GM23248 (cell line): ENCODE measurements around the gene PHRF1. TPM values are rescaled to one million over a fixed set of nuclear protein-coding genes. Genes with fewer than 3 reads are reported as not detected.

Source experiments
- DNase-seq: peaks from one replicate; pipeline ENCODE4 v3.0.0-alpha.2; 2015
- H2AFZ ChIP-seq: fragments of 200-600 bp; sonication (generic); 2 replicates; pipeline ENCODE4 v1.6.1; 2016; ENCODE audit warnings: antibody characterized with exemption
- H3F3A ChIP-seq: fragments of 200-600 bp; sonication (generic); 2 replicates; pipeline ENCODE4 v1.6.1; 2016; ENCODE audit warnings: mild to moderate bottlenecking, antibody characterized with exemption, mixed run types; ENCODE audit not compliant: insufficient read depth
- H3K27ac ChIP-seq: fragments of 200-600 bp; sonication (generic); 2 replicates; pipeline ENCODE4 v1.5.1; 2016; ENCODE audit warnings: mild to moderate bottlenecking
- H3K27me3 ChIP-seq: fragments of 200-600 bp; sonication (generic); replicated peaks from 2 replicates; pipeline ENCODE4 v1.6.1; 2016; ENCODE audit warnings: mild to moderate bottlenecking; ENCODE audit not compliant: insufficient read depth
- H3K36me3 ChIP-seq: fragments of 200-600 bp; sonication (generic); 2 replicates; pipeline ENCODE4 v1.6.1; 2016; ENCODE audit warnings: low read depth, mild to moderate bottlenecking
- H3K4me1 ChIP-seq: fragments of 200-600 bp; sonication (generic); 2 replicates; pipeline ENCODE4 v1.6.1; 2016; ENCODE audit warnings: mild to moderate bottlenecking; ENCODE audit not compliant: insufficient read depth
- H3K4me2 ChIP-seq: fragments of 200-600 bp; sonication (generic); one replicate; pipeline ENCODE4 v1.6.1; 2016; ENCODE audit warnings: mild to moderate bottlenecking; ENCODE audit not compliant: unreplicated experiment
- H3K4me3 ChIP-seq: fragments of 200-600 bp; sonication (generic); 2 replicates; pipeline ENCODE4 v1.5.1; 2016; ENCODE audit warnings: mild to moderate bottlenecking
- H3K79me2 ChIP-seq: fragments of 200-600 bp; sonication (generic); 2 replicates; pipeline ENCODE4 v1.6.1; 2016; ENCODE audit warnings: mild to moderate bottlenecking; ENCODE audit not compliant: insufficient read depth
- H3K9ac ChIP-seq: fragments of 200-600 bp; sonication (generic); 2 replicates; pipeline ENCODE4 v1.6.1; 2016; ENCODE audit warnings: mild to moderate bottlenecking
- H3K9me2 ChIP-seq: fragments of 200-600 bp; sonication (generic); 2 replicates; pipeline ENCODE4 v1.6.1; 2016; ENCODE audit warnings: mixed run types, mild to moderate bottlenecking, moderate library complexity; ENCODE audit not compliant: insufficient read depth
- H3K9me3 ChIP-seq: fragments of 200-600 bp; sonication (generic); one replicate; pipeline ENCODE4 v1.6.1; 2017; ENCODE audit warnings: low read depth
- H4K20me1 ChIP-seq: fragments of 200-600 bp; sonication (generic); 2 replicates; pipeline ENCODE4 v1.6.0; 2016; ENCODE audit not compliant: insufficient read depth
- EZH2 ChIP-seq: fragments of 200-600 bp; sonication (generic); IDR thresholded peaks from 2 replicates; pipeline ENCODE4 v1.6.1; 2018; ENCODE audit warnings: antibody characterized with exemption, mild to moderate bottlenecking; ENCODE audit not compliant: insufficient read depth, poor library complexity, severe bottlenecking
- EZH2phosphoT487 ChIP-seq: fragments of 200-600 bp; sonication (generic); IDR thresholded peaks from 2 replicates; pipeline ENCODE4 v1.6.1; 2018; ENCODE audit warnings: antibody characterized with exemption, moderate library complexity, mild to moderate bottlenecking, low read depth; ENCODE audit not compliant: insufficient read depth
- WGBS, 2 experiments: methylation state at CpG; one replicate each; pipeline ENCODE4 v1.1.6; 2015 to 2017; ENCODE audit warnings: low lambda C conversion rate in 2 of 2, low coverage in 1 of 2; ENCODE audit errors: missing lambda C conversion rate in 2 of 2; 5-methylcytosine and 5-hydroxymethylcytosine counted together
- in situ Hi-C: fragments of 300-500 bp; cut with MboI; formaldehyde crosslinking; loops from 2 replicates; pipeline ENCODE4 v1.15.0; 2020
- polyA plus RNA-seq: library from polyadenylated mRNA; unstranded; fragments of >200 nt; fragmentation: Nextera tagmentation; extraction: Ambion mirVana; gene quantifications from 2 replicates; pipeline ENCODE4 v1.2.1, GENCODE V29; 2016
- total RNA-seq: library from RNA; depleted of rRNA; stranded (reverse); fragments of >200 nt; shearing (Covaris generic); gene quantifications from 2 replicates; pipeline ENCODE4 v1.2.3, GENCODE V29; 2014

The PHRF1 gene
- total and polyA plus RNA-seq, 2 experiments from 2014 or later = 10.9 to 27.7 TPM

DNA sequence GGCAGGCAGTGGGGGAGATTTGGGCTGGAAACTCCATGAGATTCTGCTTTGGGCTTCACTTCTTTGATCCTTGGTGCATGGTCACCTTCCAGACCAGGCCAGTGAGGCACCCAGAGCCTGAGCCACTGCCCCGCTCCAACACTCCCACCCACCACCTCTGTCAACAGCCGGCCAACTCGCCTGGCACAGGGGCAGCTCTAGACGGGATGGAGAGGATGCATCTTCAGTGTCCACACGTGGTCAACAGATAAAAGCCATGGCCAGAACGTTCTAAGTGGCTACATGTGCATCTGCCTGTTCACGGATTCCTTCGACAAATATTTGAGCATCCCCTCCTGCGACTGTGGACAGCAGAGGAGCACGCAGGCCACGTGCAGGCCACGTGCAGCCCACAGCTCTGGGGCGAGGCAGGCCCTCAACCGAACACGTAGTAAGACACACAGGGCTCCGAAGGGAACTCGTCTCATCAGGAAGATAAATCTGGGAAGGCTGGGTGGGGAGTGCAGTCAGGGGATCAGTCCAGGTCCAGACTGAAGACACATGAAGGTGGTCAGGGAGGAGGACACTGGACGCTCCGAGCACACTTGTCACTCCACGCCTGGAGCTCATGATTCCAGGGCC, 37.7 kb upstream of the PHRF1 start:
- no peak for DNase-seq
- Histone ChIP-seq H2AFZ (no peak overlapping the region), H3K27ac (no peak overlapping the region), H3K4me3 (no peak overlapping the region), H3K9ac (no peak overlapping the region), H3K27me3 (no peaks in the 10 kb centered on the region), H3K4me2 (no peak overlapping the region), H3K9me2 (no peaks in the 10 kb centered on the region), H3K36me3 (no peaks in the 10 kb centered on the region), H3K4me1 (no peaks in the 10 kb centered on the region), H4K20me1 (no peaks in the 10 kb centered on the region), H3K79me2 (peaks cover 14% of the 10 kb centered on the region), H3F3A (0 out of 2 replicates have a peak, but pooled peaks cover 5% of the 10 kb centered on the region), H3K9me3 (no peaks in the 10 kb centered on the region)
- in situ Hi-C loops = no loop called here
- TF ChIP-seq EZH2 (no peak), EZH2phosphoT487 (no peak)
- WGBS, 2 experiments = 90 to 92% methylated on average over 19 to 20 of the region's 20 CpGs

DNA sequence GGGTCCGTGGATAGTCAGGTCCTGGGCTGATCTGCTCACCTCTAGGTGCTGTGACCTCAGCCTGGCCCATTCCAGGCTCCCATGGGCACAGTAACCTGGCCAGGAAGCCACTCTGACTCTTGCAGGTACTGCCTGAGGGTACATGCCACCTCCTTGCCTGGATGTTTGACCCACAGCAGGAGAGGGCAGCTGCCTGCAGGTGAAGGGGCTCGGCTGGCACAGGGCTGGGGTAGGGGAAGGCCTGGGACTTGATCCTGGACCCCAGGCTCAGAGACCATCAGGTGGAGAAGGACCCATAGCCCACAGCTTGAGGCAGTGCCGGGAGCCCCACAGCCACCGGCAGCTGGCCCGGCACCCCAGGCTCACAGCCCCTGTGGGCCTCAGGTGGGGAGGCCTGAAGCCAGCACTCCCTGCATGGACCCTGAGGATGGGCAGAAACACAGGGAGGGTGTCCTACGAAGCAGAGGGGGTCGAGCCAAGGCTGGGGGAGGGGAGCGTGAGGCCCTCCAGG, 36.2 kb upstream of the PHRF1 start:
- H3K4me3 ChIP-seq = no peak overlapping the region
- in situ Hi-C loops = no loop called here
- TF ChIP-seq EZH2 = no peak
- no peak for TF ChIP-seq EZH2phosphoT487

DNA sequence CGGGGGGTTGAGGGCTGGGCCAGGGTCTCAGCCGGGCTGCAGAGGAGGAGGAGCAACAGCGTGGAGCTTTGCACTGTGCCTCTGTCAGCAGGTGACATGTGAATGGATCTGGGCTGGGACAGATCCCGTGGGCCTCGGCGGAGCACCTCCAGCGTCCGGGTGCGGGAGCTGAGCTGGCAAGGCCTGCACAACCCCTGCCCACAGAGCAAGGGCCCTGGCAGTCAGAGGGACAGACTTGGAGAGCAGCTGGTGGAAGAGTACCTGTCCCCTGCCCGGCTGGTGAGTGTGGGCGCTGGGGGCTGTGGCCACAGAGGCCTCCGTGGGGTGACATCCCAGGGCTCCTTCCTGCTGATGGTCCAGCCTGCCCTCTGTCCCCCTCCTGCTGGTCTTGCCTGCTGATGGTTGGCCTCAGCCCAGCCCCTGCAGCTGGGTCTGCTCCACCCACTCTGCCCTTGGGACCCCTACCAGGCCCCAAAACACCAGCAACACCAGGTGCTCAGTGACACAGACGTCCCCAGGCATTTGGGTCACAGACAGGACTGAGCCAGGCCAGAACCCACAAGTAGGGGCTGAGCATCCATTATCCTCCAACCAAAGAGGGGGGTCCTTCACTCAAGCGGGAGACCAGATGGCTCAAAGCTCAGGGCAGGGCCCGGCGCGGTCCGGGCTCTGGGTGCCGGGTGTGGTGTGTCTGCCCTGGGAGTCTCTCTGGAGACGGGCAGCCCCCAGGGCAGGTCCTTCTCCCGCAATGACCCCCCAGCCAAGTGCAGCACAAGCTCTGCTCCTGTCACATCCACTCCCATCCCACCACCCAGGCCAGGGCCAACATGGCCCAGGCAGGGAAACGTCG, 35.5 kb upstream of the PHRF1 start:
- no peak overlapping the region for H3K4me3 ChIP-seq
- H4K20me1 ChIP-seq = no peaks in the 10 kb centered on the region
- 82 to 84% methylated on average over 17 to 23 of the region's 23 CpGs for WGBS, 2 experiments
- H3K9me3 ChIP-seq = no peaks in the 10 kb centered on the region
- no peaks in the 10 kb centered on the region for H3K9me2 ChIP-seq
- no peak for DNase-seq
- in situ Hi-C loops = no loop called here
- H3K79me2 ChIP-seq = no peaks in the 10 kb centered on the region
- no peak overlapping the region for H3K27ac ChIP-seq
- no peak overlapping the region for H3K4me2 ChIP-seq
- H2AFZ ChIP-seq = no peak overlapping the region
- no peaks in the 10 kb centered on the region for H3K27me3 ChIP-seq
- 0 out of 2 replicates have a peak, but pooled peaks cover 5% of the 10 kb centered on the region for H3F3A ChIP-seq
- TF ChIP-seq EZH2 (no peak), EZH2phosphoT487 (no peak)
- no peaks in the 10 kb centered on the region for H3K4me1 ChIP-seq
- H3K36me3 ChIP-seq = no peaks in the 10 kb centered on the region
- no peak overlapping the region for H3K9ac ChIP-seq

More for the DNA sequence above, 36.2 kb upstream of the PHRF1 start:
- no peak overlapping the region for H3K9ac ChIP-seq
- H3F3A ChIP-seq = 0 out of 2 replicates have a peak, but pooled peaks cover 5% of the 10 kb centered on the region
- H4K20me1 ChIP-seq = no peaks in the 10 kb centered on the region
- DNase-seq = no peak
- no peaks in the 10 kb centered on the region for H3K27me3 ChIP-seq
- no peak overlapping the region for H3K27ac ChIP-seq
- WGBS, 2 experiments = 88 to 91% methylated on average over 8 of the region's 8 CpGs
- no peaks in the 10 kb centered on the region for H3K4me1 ChIP-seq
- H3K9me2 ChIP-seq = no peaks in the 10 kb centered on the region
- no peak overlapping the region for H2AFZ ChIP-seq
- no peaks in the 10 kb centered on the region for H3K79me2 ChIP-seq
- H3K4me2 ChIP-seq = no peak overlapping the region
- H3K36me3 ChIP-seq = no peaks in the 10 kb centered on the region
- no peaks in the 10 kb centered on the region for H3K9me3 ChIP-seq

DNA sequence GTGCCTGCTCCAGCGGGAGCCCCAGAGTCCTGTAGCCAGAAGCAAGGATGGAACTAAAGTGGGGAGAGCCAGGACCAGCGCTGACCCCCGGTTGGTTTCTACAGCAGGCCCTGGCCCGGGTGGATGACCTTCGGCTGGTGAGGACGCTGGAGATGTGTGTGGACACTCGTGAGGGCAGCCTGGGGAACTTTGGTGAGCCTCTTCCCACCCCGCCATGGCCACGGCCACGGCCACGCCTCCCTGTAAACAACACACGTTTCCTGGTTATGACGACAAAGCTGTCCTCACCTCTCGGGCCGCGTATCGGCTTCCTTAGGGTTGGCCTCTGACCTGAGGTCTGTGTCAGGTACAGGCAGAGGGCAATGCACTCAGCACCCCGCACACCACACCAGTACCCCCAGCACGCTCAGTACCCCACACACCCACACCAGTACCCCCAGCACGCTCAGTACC, 34.8 kb upstream of the PHRF1 start:
- no peak for DNase-seq
- no peak for TF ChIP-seq EZH2phosphoT487
- TF ChIP-seq EZH2 = no peak
- H3K27ac ChIP-seq = no peak overlapping the region
- in situ Hi-C loops = no loop called here
- H3K27me3 ChIP-seq = no peaks in the 10 kb centered on the region
- no peaks in the 10 kb centered on the region for H3K9me3 ChIP-seq
- no peaks in the 10 kb centered on the region for H3K79me2 ChIP-seq
- no peak overlapping the region for H3K4me2 ChIP-seq
- no peak overlapping the region for H3K9ac ChIP-seq
- no peaks in the 10 kb centered on the region for H4K20me1 ChIP-seq
- H3F3A ChIP-seq = 0 out of 2 replicates have a peak, but pooled peaks cover 5% of the 10 kb centered on the region
- 82 to 86% methylated on average over 18 to 20 of the region's 20 CpGs for WGBS, 2 experiments
- no peaks in the 10 kb centered on the region for H3K4me1 ChIP-seq
- H3K9me2 ChIP-seq = no peaks in the 10 kb centered on the region
- no peak overlapping the region for H2AFZ ChIP-seq
- no peak overlapping the region for H3K4me3 ChIP-seq
- H3K36me3 ChIP-seq = no peaks in the 10 kb centered on the region
